GM13977 (cell line): ENCODE results near the gene GPR180.
A peak's percentile ranks its signal among the peaks of the same experiment; 100 is the strongest.

ENCODE experiments used
- DNase-seq: peaks from one replicate; pipeline ENCODE4 v3.0.0; 2012; ENCODE audit warnings: low spot score
- in situ Hi-C: fragments of 300-500 bp; cut with MboI; formaldehyde crosslinking; loops from one replicate; pipeline ENCODE4 v1.12.0; 2022; ENCODE audit warnings: low sequenced_read_pairs, low pct_unique_long_range_greater_than_20kb, mixed read lengths, inconsistent platforms; ENCODE audit not compliant: unreplicated experiment
- TF ChIP-seq, protein P1 (sequence below): IDR thresholded peaks from 2 replicates; pipeline ENCODE4 v1.5.1; 2012; ENCODE audit warnings: mild to moderate bottlenecking, control low read depth; ENCODE audit not compliant: insufficient read depth; ENCODE audit errors: extremely low read depth, missing control alignments

Gene GPR180

DNA sequence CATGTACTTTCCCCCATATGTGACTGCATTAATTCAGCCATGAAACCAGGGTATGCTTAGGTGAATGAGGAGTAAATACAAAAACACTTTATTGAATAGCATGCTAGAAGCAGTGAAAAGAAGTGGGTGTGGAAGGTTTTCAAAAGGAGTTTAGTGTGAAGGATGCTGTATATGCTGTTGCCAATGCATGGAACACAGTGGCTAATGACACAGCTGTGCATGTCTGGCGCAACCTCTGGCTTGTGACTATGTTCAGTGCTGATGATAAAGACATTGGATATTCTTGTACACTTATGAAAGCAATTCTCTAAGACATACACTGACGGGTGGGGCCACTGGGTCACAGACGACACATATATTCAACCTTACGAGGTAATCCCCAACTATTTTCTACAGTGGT is 55.5 kb downstream of the GPR180 start:
- in situ Hi-C loops, result no loop called here
- TF ChIP-seq, protein P1, sequence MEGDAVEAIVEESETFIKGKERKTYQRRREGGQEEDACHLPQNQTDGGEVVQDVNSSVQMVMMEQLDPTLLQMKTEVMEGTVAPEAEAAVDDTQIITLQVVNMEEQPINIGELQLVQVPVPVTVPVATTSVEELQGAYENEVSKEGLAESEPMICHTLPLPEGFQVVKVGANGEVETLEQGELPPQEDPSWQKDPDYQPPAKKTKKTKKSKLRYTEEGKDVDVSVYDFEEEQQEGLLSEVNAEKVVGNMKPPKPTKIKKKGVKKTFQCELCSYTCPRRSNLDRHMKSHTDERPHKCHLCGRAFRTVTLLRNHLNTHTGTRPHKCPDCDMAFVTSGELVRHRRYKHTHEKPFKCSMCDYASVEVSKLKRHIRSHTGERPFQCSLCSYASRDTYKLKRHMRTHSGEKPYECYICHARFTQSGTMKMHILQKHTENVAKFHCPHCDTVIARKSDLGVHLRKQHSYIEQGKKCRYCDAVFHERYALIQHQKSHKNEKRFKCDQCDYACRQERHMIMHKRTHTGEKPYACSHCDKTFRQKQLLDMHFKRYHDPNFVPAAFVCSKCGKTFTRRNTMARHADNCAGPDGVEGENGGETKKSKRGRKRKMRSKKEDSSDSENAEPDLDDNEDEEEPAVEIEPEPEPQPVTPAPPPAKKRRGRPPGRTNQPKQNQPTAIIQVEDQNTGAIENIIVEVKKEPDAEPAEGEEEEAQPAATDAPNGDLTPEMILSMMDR, result no peak
- no peak for DNase-seq

DNA sequence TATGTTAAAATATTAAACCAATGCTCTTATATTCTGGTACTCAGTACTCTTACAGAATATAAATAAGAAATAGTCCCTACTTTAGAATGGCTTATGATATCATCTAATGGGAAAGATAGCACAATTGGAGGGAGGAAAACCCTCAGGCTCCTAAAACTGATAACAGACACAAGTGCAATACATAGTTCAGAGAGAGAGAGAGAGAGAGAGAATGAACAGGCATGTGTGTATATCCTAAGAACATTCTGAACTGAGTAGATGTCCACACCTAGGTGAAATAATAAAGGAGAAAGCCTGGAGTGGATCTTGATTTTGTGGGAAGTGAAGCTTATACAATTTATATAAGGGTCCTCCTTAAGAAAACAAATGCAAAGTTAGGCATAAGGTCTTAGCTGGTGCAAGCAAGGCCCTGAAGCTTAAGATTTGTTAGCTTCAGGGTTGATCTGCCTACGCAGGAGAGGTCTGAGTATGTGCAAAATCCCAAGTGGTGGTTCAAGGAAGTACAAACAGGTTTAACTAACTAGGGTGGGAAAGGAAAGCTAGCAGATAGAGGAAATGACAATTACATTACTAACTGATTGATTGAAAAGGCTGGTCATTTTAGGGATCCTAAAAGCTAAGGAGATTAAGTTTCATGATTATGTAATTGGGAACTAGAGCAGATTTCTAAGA is 57.4 kb downstream of the GPR180 start:
- TF ChIP-seq, protein P1, result no peak
- no peak for DNase-seq
- in situ Hi-C loops, result no loop called here

DNA sequence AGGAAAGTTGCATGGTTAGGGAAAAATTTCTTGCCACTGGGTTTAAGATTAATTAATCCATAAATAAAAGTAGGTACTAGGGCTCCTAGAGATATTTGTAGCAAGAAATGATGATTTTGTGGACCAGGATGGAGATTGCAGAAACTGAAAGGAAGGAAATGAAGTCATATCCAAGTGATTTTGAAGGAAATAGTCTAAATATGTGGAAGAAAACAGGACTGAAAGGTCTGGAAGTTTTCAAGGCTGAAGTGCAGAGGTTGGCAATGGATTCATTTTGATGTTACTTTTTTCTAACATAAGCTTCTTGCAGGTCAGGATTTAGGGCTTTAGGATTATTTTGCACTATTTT is 57.9 kb downstream of the GPR180 start:
- in situ Hi-C loops, result no loop called here
- TF ChIP-seq, protein P1, result no peak
- no peak for DNase-seq

DNA sequence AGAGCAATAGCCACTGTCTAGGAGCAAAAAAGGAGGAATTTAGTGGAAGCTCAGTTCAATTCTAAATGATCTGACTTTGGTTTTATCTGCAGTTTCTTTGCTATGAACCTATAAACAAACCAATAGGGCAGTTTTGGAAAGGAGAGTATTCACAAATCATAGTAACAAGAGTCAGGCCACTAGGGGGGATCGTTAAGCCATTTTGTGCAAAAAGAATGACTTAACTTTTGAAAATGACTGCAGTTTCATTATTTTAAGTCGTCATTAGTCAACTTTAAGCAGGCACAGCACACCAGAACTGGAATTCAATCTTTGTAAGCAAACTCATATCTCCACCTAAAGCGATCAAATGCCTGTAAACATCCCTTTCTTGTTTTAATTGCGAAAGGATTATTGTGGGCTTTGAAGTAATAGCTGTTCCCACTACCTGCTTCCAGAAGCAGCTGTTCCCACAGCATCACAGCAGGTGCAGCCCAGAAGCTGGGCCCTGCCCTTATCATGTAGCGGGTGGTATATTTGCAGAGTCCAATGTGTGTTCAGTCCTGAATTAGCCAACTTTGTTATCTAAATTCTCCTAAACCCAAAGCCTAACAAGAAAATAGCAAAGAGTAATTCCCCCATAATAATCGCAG is 59.2 kb downstream of the GPR180 start:
- TF ChIP-seq, protein P1, result peak; percentile 32
- peak; percentile 9 for DNase-seq
- in situ Hi-C loops, result no loop called here

DNA sequence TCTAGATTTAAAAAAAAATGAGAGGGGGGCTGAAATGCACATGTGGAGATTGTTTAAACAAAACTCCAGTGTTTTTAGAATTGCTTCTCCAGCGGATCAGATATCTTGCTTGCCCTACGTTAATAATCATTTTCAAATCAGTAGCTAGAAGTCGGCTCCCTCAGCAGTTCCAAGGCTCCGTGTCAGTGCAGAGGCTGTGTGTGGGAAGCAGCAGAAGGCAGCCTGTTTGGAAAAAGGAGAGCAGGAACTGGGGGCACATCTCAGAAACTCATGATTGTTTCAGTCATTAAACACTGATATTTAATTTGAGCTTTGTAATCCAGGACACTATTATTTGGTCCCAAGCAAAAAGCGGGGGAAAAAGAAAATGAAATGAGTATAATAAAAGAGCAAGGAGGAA is 59.7 kb downstream of the GPR180 start:
- DNase-seq, result no peak
- in situ Hi-C loops, result no loop called here
- TF ChIP-seq, protein P1, result no peak

DNA sequence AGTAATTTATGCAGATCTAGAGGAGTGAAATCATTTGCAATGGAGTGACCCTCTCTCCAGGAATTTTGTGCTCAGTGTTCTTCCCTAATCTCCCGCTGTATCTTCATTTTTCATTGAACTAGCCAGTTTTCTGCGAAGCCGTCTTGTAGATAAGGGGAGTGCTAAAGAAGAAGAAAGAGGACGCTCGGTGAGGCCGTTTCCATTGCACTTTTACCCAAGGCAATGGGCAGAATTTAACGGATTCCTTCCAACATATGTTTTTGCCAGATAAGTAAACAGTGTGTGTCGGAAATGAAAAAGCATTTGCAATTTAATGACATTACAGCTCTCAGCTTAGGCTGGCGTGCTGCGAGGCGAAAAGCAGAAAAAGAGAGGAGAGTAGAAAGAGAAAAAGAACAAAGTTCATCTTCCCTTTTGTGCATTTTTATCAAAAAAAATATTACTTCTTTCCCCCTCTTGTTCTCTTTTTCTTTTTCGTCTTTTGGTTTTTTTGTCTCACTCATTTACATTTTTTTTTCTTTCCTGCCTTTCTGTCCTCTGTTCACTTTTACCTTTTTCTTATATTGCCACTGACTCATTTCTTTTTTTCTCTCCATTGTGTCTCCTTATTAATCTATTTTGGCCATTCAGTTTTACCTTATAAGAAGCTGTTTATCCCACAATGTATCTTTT is 60.8 kb downstream of the GPR180 start:
- TF ChIP-seq, protein P1, result no peak
- in situ Hi-C loops, result no loop called here
- no peak for DNase-seq
